COLO668 (cell line): ENCODE data around the gene ZNRF2.

Experiments
- DNase-seq: peaks from one replicate; lab custom pipeline; 2025; ENCODE audit not compliant: unreplicated experiment; lab: John Stamatoyannopoulos, UW

The ZNRF2 gene

DNA sequence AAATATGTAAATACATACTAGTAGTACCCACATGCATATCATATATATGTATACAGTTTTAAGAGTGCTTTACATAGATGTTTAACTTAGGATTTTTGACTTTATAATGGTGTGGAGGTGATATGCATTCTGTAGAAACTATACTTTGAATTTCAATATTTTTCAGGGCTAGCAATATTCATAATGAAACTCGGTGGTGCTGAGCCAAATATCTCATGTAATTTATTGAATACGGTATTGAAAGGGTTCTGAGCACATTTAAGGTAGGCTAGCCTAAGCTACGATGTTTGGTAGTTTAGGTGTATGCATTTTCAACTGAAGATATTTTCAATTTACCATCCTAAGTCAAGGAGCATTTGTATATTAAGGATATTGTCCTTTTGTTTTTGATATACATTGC lies 36.0 kb downstream of the ZNRF2 start:
- no peak for DNase-seq

DNA sequence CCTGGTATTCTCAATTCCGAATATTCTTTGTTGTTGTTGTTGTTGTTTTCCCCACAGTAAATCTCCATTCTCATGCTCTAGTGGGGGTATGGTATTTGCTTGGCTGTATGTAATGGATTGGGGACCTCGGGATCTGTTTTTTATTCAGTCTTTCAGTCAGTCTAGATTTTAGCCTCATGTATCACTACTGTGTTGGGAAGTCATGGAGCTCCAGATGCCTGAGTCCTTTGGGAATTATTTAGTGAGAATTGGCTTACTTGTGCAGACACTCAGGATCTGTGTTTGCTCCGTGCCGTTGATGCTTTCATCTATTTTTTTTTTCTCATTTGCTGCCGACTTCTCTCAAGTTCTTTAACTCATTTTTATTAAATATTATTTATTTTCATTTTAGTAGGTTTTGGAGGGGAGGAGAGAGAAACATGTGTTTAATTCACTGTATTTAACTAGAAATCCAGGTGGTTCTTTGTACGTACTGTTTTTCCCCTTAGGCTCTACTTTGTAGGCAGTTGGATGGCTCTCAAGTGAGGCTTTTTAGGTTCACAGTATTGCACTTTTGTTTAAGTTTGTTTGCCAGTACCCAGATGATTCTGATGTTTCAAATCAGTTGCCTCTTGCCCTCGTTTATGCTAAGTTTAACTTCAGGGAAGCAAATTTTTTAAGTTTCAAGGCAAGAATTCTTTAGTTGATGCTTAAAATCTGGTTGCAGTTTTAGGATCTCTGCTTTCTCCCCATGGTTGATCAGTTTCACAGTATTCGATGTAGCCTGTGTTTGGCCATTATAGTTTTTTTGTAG lies 36.9 kb downstream of the ZNRF2 start:
- DNase-seq, result no peak

DNA sequence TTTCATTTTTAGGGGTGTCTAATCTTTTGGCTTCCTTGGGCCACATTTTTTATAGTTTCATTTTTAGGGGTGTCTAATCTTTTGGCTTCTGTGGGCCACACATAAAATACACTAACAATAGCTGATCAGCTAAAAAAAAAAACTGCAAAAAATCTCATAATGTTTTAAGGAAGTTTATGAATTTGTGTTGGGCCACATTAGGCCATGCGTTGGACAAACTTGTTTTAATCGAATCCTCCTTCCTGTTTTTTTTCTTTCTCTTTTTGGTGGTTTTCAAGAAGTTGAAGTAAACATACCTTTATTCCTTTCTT lies 37.4 kb downstream of the ZNRF2 start:
- no peak for DNase-seq

DNA sequence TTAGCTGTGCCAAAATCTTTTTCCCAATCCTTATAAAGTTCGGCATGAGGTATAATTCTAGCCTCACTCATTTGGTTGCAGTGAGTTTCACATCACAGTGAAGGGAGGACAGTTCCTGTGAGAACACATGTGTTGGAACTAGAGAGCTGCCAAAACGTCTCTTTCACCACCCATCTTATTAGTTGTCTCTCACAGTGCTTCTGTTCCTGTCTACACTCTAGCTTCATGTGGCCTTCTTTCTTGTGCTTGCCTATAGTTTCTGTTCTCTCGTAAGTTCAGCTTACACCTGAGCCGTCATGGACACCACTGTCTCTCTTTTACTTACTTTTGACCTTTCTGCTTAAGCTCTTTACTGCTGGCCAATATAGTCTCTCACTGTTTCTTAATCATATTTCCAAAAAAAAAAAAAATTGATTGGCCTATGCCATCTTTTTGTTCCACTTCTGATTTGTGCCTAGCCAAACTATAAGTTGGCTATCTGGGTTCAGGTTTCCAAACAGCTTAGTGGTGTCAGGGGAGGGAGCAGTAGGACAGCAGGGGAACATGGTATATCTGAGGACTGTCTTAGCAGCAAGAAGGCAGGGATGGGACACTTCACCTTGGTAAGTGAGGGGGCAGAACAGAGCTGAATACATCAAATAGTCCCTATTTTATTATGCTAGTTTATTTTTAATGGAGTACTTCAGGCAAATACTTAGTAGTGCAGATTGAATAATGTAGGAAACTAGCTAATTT lies 38.0 kb downstream of the ZNRF2 start:
- DNase-seq, result no peak

DNA sequence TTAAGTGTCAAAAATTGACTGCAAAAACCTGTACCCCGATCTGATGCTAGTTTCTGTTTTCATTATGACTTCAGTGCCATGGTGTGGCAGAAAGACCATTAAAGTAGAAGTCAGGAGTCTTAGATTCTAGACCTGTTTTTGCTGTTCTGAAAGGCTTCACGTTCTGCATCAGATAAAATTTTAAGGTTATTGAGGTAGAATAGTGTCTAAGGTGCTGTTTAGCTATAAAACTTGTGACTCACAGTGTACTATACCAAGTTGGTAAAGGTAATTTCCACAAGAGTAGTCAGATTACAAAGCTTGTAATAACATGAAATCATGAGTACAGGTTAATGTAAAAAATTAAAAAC lies 38.6 kb downstream of the ZNRF2 start:
- no peak for DNase-seq

DNA sequence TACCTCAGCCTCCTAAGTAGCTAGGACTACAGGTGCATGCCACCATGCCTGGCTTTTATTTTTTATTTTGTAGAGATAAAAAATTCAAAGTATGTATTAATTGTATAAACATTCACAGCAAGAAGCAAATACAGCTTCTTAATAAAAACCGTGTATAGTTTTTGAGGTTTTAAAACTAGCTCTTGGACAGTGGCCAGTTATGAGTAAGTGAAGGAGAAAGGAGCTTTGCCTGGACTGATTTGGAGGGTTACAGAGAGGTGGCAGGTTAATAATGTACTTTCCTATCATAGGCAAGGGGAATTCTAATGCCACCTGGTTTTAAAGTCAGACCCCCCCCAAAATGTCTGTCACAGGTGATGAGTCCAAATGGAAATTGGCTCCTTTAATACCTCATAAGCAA lies 43.4 kb downstream of the ZNRF2 start:
- DNase-seq, result no peak

DNA sequence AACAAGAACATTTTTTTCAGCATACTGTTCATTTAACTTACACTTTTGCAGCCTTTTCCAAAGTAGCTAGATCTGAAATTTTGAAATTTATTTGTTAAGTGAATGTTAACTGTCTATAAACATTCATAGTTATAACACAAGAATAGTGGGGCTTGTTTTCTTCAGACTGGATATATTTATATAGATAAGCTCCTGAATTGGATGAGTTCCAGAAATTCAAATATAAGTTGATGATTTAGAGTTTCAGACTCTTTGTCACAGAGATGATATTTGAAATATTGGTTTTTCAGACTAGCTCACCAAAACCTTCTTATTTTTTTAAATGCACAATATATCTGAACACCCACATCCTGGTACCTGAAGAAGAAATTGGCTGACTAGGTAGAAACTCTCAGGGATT lies 44.0 kb downstream of the ZNRF2 start:
- DNase-seq, result no peak

DNA sequence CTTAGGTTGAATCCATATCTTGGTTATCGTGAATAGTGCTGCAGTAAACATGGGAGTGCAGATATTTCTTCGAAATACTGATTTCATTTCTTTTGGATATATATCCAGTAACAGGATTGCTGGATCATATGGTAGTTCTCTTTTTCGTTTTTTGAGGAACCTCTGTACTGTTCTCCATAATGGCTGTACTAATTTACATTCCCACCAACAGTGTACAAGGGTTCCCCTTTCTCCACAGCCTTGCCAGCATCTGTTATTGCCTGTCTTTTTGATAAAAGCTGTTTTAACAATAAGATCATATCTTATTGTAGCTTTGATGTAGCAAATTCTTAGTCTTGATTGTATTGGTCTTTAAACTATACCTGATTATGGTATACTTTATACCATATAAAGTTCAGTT lies 45.3 kb downstream of the ZNRF2 start:
- DNase-seq, result no peak

DNA sequence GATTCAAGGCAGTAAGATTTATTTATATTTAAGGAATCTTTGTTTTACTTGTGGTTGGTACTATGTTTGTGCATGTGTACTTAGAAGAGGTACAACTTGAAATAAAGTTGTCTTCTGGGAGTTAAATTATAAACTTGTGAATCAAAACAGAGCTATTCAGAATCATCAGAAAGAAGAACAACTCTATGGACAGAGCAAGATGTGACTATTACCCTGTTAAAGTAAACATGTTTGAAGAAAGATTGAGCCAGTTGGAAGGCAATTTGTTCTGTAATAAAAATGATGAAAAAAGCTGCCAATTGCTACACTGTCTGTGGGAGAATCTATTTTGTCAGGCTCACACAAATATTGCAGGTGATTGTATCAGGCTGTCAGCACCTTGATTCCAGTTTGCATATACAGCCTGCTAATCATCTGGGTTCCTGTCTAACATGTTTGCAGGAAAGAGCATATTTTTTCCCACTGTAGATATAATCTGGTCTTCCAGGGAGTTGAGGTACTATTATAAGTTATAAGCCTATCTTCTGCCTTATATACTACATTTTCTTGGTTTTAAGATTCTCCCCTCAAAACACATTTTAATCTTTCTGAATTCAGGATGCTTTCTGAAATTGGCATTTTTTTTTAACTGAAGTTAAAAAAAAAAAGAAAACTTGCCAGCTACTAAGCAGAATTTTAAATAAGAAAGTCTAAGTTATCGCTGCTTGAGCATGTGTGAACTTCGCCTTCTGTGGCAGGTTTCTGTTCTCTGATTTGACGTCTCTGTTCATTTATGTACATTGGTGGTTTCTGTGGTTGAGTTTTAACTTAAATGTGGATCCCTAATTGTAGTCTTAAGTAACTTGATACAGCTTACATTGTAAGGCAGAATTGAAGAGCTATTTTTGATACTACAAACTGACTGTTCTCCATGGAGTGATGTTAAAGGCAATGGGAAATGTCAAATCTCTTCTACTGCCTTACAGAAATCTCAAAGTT lies 46.0 kb downstream of the ZNRF2 start:
- DNase-seq, result no peak

DNA sequence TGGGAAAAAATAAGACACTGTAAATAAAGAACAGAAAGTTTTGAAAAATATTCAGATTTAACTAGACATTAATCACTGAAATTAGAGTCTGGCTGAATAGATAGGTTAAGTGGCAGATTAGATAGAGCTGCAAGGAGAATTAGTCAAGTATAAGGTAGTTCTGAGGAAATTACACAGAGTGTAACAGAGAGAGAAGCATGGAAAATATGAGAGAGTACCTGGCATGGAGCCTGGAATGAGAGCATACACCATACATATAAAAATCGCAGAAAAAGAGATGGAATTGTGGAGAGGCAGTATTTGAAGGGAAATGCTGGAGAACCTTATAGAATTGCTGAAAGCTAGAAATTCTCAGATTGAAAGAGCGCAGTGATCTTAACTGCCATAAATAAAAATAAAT lies 46.9 kb downstream of the ZNRF2 start:
- DNase-seq, result no peak

DNA sequence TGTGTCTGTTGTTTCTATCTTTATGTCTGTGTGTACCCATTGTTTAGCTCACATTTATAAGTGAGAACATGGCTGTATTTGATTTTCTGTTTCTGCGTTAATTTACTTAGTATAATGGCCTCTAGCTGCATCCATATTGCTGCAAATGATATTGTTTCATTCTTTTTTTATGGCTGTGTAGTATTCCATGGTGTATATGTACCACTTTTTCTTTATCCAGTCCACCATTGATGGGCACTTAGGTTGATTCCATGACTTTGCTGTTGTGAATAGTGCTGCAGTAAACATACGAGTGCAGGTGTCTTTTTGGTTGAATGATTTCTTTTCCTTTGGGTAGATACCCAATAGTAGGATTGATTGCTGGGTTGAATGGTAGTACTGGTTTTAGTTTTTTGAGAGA lies 48.2 kb downstream of the ZNRF2 start:
- no peak for DNase-seq

DNA sequence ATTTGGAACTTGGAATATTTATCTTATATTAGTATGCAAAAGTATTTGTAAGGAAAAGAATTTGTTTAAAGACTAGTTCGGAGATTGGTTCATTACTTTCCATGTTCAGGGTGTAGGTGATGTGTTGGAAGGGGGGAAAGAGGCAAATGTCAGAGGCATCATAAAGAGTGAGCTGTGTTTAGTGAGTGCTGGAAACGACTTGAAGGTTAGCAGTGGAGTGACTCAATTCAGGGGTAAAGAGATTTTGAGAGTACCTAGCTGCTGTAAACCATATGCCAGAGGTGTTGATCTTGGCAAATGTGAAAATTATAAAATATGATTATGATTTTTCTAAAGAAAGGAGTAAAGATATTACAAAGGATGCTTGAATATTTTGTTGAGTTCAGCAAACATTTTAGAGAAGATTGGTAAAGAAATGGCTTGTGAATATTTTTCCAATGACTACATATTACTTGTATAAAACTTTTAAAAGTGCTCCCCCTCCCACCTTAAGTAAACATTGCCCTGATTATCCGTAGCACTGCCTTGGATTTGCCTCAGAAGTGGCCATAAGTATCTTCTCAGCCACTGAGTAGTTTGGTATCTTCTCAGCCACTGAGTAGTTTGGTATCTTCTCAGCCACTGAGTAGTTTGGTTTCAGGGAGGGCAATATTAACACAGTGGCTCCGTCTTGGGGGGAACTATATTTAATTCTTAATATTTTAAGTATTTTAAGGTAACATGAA lies 51.5 kb downstream of the ZNRF2 start:
- no peak for DNase-seq

DNA sequence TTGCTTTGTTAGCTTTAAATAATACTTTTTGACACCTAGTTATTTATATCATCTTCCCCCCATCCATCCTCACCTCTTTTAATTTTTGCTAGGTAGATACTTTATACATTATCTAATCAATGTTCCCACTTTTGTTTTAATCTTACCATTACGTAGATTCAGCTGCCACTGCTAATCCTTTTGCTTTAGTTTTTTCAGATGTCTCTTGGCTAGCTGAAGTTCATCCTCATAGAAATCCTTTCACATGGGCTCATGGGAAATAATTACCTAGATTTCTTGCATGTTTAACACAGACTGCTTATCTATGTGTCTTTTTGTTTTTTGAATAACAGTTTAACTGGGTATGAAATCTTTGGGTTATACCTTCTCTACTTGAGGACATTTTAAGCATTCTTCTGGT lies 60.1 kb downstream of the ZNRF2 start:
- no peak for DNase-seq

DNA sequence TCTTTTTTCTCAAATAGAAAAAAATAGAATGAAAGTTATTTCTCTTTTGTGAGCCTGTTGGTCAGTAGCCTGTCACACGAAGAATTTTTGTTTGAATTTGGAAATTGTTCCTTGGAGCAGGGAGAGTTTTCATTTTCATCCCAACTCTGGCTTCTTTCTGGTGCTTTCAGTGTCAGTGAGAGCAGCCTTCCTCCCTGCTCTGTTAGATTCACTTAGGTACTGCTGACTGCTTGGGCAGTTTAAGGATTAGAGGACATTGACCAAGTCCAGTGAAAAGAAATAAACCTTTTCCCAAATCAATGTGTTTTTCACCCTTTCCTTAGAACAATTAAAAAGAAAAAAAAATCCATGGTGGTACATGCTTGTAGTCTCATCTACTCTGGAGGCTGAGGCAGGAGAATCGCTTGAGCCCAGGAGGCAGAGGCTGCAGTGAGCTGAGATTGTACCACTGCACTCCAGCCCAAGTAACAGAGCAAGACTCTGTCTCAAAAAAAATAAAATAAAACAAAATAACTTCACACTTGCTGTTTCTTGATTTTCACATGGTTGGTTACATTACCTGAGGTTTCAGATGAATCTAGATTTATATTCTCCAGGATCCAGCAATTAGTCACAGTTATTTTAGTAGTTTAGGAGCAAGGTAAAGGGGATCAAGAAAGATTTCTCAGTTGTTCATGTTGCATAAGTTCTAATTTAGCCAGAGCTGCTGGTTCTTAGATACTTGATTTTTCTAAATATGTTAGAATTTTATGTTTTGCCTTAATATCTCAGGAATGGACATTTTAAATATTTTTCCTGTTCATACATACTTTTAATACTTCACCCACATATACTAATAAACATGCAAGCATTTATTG lies 63.1 kb downstream of the ZNRF2 start:
- no peak for DNase-seq

DNA sequence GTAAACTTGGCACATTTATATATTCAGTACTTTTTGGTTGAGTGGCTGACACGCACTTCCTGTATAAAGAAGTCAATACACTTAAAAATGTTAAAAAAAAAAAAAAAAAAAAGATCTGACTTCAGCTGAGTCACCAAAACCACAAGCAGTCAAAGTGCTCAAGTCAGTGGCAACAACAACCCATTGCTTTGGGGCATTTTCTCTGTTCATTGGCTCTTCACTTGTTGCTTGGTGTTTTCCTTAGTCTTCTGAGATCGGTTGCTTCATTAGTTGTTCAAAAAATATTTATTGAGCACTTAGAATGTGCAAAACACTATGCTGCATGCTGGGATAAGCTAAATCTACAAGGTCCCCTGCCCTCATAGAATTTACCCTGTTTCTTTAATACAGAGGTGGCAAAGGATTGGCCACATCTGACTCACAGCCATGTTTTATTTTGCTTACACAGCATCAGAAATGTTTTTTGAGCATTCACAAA lies 63.7 kb downstream of the ZNRF2 start:
- no peak for DNase-seq

DNA sequence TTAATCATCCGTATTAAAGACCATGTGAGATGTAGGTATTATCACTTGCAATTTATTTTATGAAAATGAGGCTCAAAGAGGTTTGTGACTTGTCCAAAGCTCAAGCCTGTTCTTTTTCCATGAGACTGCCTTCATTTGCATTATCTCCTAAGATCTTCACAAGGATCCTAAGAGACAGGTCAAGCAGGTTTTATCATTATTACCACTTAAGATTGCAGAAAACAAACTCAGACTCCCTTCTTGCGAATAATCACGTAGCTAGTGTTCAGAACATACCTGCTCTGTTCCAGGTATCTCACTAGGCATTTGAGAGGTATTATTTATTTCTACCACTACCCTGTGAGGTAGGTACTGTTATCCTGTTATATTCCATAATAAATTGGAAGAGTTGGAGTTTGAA lies 64.8 kb downstream of the ZNRF2 start:
- no peak for DNase-seq

DNA sequence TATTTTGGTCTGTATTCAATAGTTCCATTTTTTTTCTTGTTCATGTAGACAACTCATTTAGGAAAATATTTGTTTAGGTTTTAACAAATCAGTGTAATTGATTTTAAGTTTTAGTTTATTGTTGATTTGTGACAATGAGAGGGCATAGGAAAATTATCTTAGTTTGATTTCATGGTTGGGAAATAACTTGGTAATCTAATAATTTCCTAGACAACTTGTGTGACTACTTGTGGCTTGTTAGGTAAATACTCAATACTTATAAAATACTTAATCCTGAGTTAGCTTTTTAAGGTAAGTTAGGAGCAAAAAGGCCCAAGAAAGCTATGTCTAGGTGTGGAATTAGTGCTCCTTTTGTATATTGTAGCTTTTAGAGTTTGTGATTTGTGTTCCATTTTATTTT lies 65.4 kb downstream of the ZNRF2 start:
- DNase-seq, result no peak

DNA sequence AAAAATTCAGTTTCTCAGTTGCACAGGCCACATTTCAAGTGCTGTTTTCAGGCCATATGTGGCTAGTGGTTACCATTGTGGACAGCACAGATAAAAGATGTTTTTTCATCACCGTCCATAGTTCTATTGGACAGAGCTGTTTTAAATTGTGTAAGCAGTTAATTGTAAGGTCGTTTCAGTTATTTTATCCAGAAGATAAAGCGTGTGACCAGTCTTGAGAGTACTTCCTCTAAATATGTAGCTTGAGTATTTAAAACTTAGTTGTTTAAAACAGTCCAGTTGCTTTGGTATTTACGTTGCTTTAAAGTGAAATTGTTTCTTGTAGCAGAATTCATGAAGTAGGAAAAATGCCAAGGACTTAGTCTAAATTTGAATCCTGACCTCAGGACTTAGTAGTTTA lies 66.9 kb downstream of the ZNRF2 start:
- no peak for DNase-seq

DNA sequence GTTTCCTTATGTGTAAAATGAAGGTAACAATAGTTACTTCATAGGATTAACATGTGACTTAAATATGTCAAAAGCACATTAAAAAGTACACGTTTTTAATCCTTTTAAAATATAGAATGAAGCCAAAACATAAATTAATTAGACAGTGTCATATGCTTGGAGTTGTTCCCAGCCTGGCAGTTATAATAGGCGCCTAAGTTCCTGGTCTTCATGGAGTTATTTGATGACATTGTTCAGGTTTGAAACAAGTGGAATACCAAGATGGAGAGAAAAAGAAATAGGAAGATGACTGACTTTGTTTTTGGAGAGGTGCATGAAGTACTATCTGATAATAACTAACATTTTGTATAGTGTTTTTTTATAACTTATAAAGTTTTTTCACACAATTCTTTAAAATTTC lies 67.3 kb downstream of the ZNRF2 start:
- DNase-seq, result no peak

DNA sequence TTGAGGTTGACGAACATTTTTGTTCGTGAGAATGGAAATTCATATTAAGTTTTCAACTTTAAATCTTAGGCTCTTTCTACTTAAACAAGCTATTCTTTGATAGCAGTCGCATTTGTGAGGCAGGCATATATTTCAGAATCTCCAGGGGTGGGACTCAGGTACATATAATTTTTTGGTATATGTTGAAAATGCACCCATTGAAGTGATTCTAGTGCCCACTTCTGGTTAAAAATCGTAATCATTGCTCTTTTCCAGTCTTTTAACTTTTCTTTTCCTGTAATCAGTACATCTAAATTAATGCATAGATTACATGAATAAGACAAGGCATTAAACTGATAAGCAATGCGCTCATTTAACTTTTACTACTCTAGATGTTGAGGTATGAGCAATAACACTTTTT lies 67.8 kb downstream of the ZNRF2 start:
- DNase-seq, result no peak
